ENCODE data around the gene EIF4H. TPM values are rescaled to one million over a fixed set of nuclear protein-coding genes. Genes with fewer than 3 reads are reported as not detected.

Gene EIF4H
- total and polyA plus RNA-seq, 2 donors (not counting 1 experiment from before 2014, with no cell fraction given), result 127 to 199 TPM

DNA sequence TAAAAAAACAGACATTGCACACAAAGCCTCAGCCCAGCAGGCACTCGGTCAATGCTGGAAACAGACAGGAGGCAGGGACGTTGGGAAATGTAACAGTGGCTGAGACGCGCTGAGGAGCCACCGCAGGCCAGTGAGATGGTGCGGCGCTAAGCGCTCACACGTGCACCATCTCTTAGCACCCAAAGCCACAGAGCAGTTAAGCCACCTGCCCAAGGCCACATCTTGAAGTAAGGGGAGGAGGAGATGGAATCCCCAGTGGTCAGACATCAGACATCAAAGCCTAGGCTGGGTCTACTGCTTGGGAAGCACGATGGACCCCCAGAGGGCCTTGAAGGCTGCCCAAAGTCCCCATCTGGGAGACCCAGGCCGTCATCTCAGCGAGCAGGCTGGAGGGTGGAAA lies 51.2 kb downstream of the EIF4H start:
- H3K4me1 Mint-ChIP-seq, result peaks cover 51% of the 10 kb centered on the region
- DNase-seq, result peak; percentile 14
- no peak overlapping the region for H2AFZ ChIP-seq (ENCODE audit: insufficient read depth, low read depth, low read length, poor library complexity, severe bottlenecking)
- peaks cover 17% of the 10 kb centered on the region for H4K20me1 ChIP-seq (ENCODE audit: control insufficient read depth, insufficient read depth, low read length, poor library complexity, severe bottlenecking)
- ATAC-seq (ENCODE audit: low read depth), result no peak
- H3K27me3 Mint-ChIP-seq, result no peaks in the 10 kb centered on the region
- intact Hi-C loops (cut with micrococcal nuclease), result no loop called here
- H3K27me3 ChIP-seq (replicated peaks in 1 of 4; ENCODE audit: control extremely low read depth in 1 of 4, control insufficient read depth in 3 of 4, insufficient read depth in 4 of 4, low read length in 3 of 4), result no peaks in the 10 kb centered on the region
- H3K4me3 ChIP-seq (ENCODE audit: control extremely low read depth in 1 of 5, extremely low read depth in 1 of 5, insufficient read depth in 1 of 5, low read depth in 2 of 5, low read length in 4 of 5), result no peak overlapping the region
- H3K9me3 ChIP-seq (ENCODE audit: control extremely low read depth in 1 of 3, control insufficient read depth in 2 of 3, insufficient read depth in 1 of 3, low read length in 2 of 3), result peaks cover 0 to 3% (median 0%) of the 10 kb centered on the region in 3 donors
- peak overlapping the region; percentile 16 to 48 for H3K27ac ChIP-seq (ENCODE audit: low read length in 2 of 2)
- CTCF ChIA-PET, result no interaction called here
- no peak overlapping the region for H3K4me2 ChIP-seq (replicated peaks; ENCODE audit: low read depth, low read length, poor library complexity, severe bottlenecking)
- H3K27ac Mint-ChIP-seq, result peak overlapping the region; percentile 59
- peaks cover 6% of the 10 kb centered on the region for H3K79me2 ChIP-seq (ENCODE audit: control insufficient read depth, insufficient read depth, low read length)
- peaks cover 0 to 48% of the 10 kb centered on the region in 2 experiments for H3K36me3 ChIP-seq (replicated peaks in 1 of 2; ENCODE audit: control extremely low read depth in 1 of 2, control insufficient read depth in 1 of 2, extremely low read depth in 1 of 2, insufficient read depth in 2 of 2, low read length in 1 of 2)
- 43% methylated on average over 7 of the region's 12 CpGs for WGBS (ENCODE audit: insufficient coverage)
- H3K4me3 Mint-ChIP-seq, result no peak overlapping the region
- H3K9ac ChIP-seq (ENCODE audit: low read length), result no peak overlapping the region
- peaks cover 34 to 59% of the 10 kb centered on the region in 2 donors for H3K4me1 ChIP-seq (ENCODE audit: control insufficient read depth in 2 of 2, insufficient read depth in 2 of 2, low read length in 2 of 2)
- POLR2A ChIA-PET, result interaction anchor here (0.6 kb wide), 1 partner anchor 27 kb away, joined by 9 read pairs; no protein-coding TSS in a partner anchor
- H3K9me3 Mint-ChIP-seq (ENCODE audit: insufficient read depth), result no peaks in the 10 kb centered on the region
- TF ChIP-seq, protein P1, sequence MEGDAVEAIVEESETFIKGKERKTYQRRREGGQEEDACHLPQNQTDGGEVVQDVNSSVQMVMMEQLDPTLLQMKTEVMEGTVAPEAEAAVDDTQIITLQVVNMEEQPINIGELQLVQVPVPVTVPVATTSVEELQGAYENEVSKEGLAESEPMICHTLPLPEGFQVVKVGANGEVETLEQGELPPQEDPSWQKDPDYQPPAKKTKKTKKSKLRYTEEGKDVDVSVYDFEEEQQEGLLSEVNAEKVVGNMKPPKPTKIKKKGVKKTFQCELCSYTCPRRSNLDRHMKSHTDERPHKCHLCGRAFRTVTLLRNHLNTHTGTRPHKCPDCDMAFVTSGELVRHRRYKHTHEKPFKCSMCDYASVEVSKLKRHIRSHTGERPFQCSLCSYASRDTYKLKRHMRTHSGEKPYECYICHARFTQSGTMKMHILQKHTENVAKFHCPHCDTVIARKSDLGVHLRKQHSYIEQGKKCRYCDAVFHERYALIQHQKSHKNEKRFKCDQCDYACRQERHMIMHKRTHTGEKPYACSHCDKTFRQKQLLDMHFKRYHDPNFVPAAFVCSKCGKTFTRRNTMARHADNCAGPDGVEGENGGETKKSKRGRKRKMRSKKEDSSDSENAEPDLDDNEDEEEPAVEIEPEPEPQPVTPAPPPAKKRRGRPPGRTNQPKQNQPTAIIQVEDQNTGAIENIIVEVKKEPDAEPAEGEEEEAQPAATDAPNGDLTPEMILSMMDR (IDR thresholded peaks at IDR 0.05), result no peak
- TF ChIP-seq EZH2 (IDR thresholded peaks at IDR 0.05; ENCODE audit: borderline replicate concordance, insufficient read depth, low read depth, low read length, poor library complexity, severe bottlenecking), result no peak

DNA sequence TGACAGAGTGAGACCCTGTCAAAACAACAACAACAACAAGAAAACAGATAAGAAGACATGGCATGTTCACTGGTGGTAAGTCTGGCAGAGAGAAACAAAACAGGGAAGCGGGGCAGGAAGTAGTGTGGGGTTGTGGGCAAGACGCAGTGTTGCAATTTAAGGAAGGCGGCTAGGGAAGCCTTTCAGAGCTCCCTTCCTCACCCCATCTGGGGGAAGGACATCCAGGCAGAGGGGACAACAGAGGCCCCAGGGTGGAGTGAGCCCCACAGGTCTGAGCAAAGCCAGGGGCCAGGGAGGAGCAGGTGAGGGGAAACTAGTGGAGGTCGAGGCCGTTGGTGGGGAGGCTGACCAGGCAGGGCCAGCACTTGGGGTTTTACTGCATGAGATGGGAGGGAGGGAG lies 52.5 kb downstream of the EIF4H start:
- CTCF ChIA-PET, result interaction anchor here (0.6 to 0.7 kb wide), 2 partner anchors 21 to 175 kb away, joined by 4 read pairs; no protein-coding TSS in a partner anchor
- H3K4me1 Mint-ChIP-seq, result peaks cover 57% of the 10 kb centered on the region
- H3K27ac Mint-ChIP-seq, result peak overlapping the region; percentile 69
- H3K4me1 ChIP-seq (ENCODE audit: control insufficient read depth in 2 of 2, insufficient read depth in 2 of 2, low read length in 2 of 2), result peaks cover 46 to 71% of the 10 kb centered on the region in 2 donors
- ATAC-seq (ENCODE audit: low read depth) (no peak), DNase-seq (no peak)
- peaks cover 12% of the 10 kb centered on the region for H4K20me1 ChIP-seq (ENCODE audit: control insufficient read depth, insufficient read depth, low read length, poor library complexity, severe bottlenecking)
- POLR2A ChIA-PET, result interaction anchor here (0.6 to 0.7 kb wide), 2 partner anchors 17 to 599 kb away, joined by 4 to 5 read pairs; partner anchors contain the start of gene LAT2
- H3K27me3 Mint-ChIP-seq, result no peaks in the 10 kb centered on the region
- no peak overlapping the region for H2AFZ ChIP-seq (ENCODE audit: insufficient read depth, low read depth, low read length, poor library complexity, severe bottlenecking)
- peaks cover 0 to 39% of the 10 kb centered on the region in 2 experiments for H3K36me3 ChIP-seq (replicated peaks in 1 of 2; ENCODE audit: control extremely low read depth in 1 of 2, control insufficient read depth in 1 of 2, extremely low read depth in 1 of 2, insufficient read depth in 2 of 2, low read length in 1 of 2)
- peak overlapping the region; percentile 28 for H3K4me2 ChIP-seq (replicated peaks; ENCODE audit: low read depth, low read length, poor library complexity, severe bottlenecking)
- no peaks in the 10 kb centered on the region for H3K27me3 ChIP-seq (replicated peaks in 1 of 4; ENCODE audit: control extremely low read depth in 1 of 4, control insufficient read depth in 3 of 4, insufficient read depth in 4 of 4, low read length in 3 of 4)
- peaks cover 0 to 8% (median 0%) of the 10 kb centered on the region in 3 donors for H3K9me3 ChIP-seq (ENCODE audit: control extremely low read depth in 1 of 3, control insufficient read depth in 2 of 3, insufficient read depth in 1 of 3, low read length in 2 of 3)
- no peak for TF ChIP-seq EZH2 (IDR thresholded peaks at IDR 0.05; ENCODE audit: borderline replicate concordance, insufficient read depth, low read depth, low read length, poor library complexity, severe bottlenecking)
- TF ChIP-seq, protein P1 (IDR thresholded peaks at IDR 0.05), result no peak
- H3K4me3 ChIP-seq (ENCODE audit: control extremely low read depth in 1 of 5, extremely low read depth in 1 of 5, insufficient read depth in 1 of 5, low read depth in 2 of 5, low read length in 4 of 5), result no peak overlapping the region
- H3K9me3 Mint-ChIP-seq (ENCODE audit: insufficient read depth), result no peaks in the 10 kb centered on the region
- intact Hi-C loops (cut with micrococcal nuclease), result no loop called here
- WGBS (ENCODE audit: insufficient coverage), result 0% methylated on average over 4 of the region's 5 CpGs
- H3K9ac ChIP-seq (ENCODE audit: low read length), result no peak overlapping the region
- H3K79me2 ChIP-seq (ENCODE audit: control insufficient read depth, insufficient read depth, low read length), result peaks cover 6% of the 10 kb centered on the region
- H3K4me3 Mint-ChIP-seq, result no peak overlapping the region
- H3K27ac ChIP-seq (ENCODE audit: low read length in 2 of 2), result peak overlapping the region; percentile 27 to 71

Measured in B cell (primary cell).